Measurements from ENCODE around the gene RAI1.

- TF ChIP-seq EZH2 (IDR thresholded peaks at IDR 0.05) (no peak), POLR2AphosphoS5 (IDR thresholded peaks at IDR 0.05; ENCODE audit: borderline replicate concordance, low read depth, low read length) (no peak)
Observed at GRCh38 chr17:17757391-17757791, 76.1 kb downstream of the RAI1 start.
